ENCODE data around the gene DYNC1H1.
A peak's percentile ranks its signal among the peaks of the same experiment; 100 is the strongest.

The DYNC1H1 gene

GRCh38 chr14:102095231-102095870 is 131.0 kb downstream of the DYNC1H1 start:
- DNase-seq: no peak

GRCh38 chr14:102095871-102096568 is 131.6 kb downstream of the DYNC1H1 start:
- no peak for DNase-seq

- peak; percentile 71 for DNase-seq
These were observed 132.3 kb downstream of the DYNC1H1 start for GRCh38 chr14:102096569-102097188.

GRCh38 chr14:102097441-102098135 is 133.2 kb downstream of the DYNC1H1 start:
- no peak for DNase-seq

GRCh38 chr14:102103062-102103695 is 138.8 kb downstream of the DYNC1H1 start:
- no peak for DNase-seq

- DNase-seq: no peak
These were observed 141.0 kb downstream of the DYNC1H1 start for GRCh38 chr14:102105369-102105768.

Measured in NCI-H1105 (cell line).